HL-60/S4 (cell line): ENCODE data around the gene CCDC154.
"Not testable (repeated sequence)": the region's sequence is repeated elsewhere in the genome, so short reads cannot be mapped to it uniquely, and the experiment has no call there.

ENCODE experiments used
- in situ Hi-C: fragments of 300-500 bp; cut with MboI; formaldehyde crosslinking; loops from 2 replicates; pipeline ENCODE4 v1.14.3; 2022; ENCODE audit warnings: low sequenced_read_pairs

Gene CCDC154, protein sequence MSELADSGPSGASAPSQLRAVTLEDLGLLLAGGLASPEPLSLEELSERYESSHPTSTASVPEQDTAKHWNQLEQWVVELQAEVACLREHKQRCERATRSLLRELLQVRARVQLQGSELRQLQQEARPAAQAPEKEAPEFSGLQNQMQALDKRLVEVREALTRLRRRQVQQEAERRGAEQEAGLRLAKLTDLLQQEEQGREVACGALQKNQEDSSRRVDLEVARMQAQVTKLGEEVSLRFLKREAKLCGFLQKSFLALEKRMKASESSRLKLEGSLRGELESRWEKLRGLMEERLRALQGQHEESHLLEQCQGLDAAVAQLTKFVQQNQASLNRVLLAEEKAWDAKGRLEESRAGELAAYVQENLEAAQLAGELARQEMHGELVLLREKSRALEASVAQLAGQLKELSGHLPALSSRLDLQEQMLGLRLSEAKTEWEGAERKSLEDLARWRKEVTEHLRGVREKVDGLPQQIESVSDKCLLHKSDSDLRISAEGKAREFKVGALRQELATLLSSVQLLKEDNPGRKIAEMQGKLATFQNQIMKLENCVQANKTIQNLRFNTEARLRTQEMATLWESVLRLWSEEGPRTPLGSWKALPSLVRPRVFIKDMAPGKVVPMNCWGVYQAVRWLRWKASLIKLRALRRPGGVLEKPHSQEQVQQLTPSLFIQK

GRCh38 chr16:1443980-1444729 lies at the start of gene CCDC154:
Gene CCDC154, minus strand, starts transcription at chr16:1444556. Its CDS starts 234 bp downstream, at chr16:1444322.
- in situ Hi-C loops = no loop called here

GRCh38 chr16:1493746-1494094 lies 49.4 kb upstream of the CCDC154 start:
- in situ Hi-C loops = no loop called here

- in situ Hi-C loops = no loop called here
Measured at GRCh38 chr16:1492923-1493745, 48.8 kb upstream of the CCDC154 start, which contains the start of gene TELO2. Gene TELO2, plus strand, starts transcription at chr16:1493360. Its CDS starts 922 bp downstream, at chr16:1494282.

DNA sequence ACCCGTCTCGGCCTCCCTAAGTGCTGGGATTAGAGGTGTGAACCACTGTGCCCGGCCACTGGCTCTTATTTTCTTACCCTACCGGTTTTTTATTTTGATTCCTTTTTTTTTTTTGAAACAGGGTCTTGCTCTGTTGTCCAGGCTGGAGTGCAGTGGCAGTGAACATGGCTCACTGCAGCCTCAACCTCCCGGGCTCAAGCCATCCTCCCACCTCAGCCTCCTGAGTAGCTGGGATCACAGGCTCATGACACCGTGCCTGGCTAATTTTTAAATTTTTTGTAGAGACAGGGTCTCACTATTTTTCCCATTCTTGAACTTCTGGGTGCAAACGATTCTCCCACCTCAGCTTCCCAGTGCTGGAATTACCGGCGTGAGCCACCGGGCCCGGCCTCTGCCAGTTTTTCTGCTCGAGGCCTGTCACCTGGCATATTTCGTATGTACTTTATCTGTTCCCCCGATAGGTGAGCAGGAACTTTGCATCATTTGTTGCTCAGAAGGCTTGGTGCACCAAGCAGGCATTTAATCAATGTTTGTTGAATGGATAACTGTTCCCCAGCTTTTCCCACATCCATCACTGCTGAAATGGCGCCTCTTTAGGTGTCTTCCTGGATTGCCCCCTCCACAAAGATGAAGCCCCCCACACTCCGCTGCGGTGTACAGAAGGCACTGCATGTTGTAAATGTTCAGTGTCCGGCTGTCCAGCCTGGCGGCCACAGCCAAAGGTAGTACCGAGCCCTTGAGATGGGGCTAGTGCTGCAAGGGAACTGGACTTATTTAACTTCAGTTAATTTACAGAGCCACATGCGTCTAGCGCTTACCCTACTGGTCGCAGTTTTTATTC lies 47.9 kb upstream of the CCDC154 start:
- in situ Hi-C loops = no loop called here

DNA sequence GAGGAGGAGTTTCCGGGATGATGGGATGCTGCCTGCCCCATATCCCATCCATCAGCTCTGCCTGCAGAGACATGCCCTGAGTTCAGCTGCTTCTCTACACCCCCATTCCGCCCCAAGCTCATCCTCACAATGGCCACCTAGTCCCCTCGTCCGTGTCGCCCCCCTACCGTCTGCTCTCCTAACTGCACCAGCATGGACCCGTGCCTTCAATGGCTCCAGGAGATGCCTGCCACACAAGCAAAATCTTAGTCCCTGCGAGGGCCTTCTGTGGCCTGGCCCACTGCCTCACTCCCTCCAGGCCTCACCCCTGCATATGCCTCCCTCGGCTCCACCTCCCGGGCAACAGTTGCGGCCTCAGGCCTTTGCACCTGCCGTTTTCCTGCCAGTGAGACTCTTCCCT lies 47.0 kb upstream of the CCDC154 start:
- in situ Hi-C loops = no loop called here

DNA sequence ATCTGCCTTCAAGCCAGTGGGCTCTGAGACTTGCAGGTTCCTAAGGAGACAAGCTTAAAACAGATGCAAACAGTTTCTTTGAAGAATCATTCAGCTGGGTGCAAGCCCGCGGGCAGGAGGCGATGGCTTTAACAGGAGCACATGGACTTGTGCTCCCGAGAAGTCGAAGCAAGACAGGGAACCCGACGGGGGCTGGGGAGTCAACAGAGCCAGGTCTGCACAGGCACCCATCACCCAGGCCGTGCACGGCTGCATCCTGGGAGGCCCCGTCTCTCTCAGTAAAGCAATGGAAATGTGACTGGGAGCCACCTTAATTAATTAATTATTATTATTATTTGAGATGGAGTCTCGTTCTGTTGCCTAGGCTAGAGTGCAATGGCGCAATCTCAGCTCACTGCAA lies 44.7 kb upstream of the CCDC154 start:
- in situ Hi-C loops = no loop called here

DNA sequence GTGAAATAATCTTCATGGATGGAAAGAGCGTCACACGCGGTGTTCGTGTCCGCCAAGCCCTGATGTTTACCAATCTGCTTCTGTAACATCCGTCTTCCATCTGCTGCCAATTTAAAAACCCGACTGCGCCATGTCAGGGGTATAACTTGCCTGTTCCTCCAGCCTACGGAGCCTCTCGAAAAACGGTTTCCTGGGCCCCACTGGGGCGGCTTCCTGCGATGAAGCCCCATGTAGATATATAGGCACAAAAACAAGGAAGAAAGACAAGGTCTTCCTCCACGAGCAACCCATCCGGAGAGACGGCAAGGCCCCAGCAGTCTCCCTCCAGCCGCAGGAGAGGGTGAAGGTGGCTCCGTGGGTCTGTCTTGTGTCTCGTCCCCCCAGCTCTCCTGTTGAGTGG lies 44.3 kb upstream of the CCDC154 start, which contains the start of gene PTX4:
Gene PTX4 (minus strand): TSS at position 326 of the 400 bp plus-strand sequence. CDS start 35 bp downstream, at position 291.
- in situ Hi-C loops = no loop called here

GRCh38 chr16:1488054-1488601 lies 43.8 kb upstream of the CCDC154 start:
- in situ Hi-C loops = no loop called here

DNA sequence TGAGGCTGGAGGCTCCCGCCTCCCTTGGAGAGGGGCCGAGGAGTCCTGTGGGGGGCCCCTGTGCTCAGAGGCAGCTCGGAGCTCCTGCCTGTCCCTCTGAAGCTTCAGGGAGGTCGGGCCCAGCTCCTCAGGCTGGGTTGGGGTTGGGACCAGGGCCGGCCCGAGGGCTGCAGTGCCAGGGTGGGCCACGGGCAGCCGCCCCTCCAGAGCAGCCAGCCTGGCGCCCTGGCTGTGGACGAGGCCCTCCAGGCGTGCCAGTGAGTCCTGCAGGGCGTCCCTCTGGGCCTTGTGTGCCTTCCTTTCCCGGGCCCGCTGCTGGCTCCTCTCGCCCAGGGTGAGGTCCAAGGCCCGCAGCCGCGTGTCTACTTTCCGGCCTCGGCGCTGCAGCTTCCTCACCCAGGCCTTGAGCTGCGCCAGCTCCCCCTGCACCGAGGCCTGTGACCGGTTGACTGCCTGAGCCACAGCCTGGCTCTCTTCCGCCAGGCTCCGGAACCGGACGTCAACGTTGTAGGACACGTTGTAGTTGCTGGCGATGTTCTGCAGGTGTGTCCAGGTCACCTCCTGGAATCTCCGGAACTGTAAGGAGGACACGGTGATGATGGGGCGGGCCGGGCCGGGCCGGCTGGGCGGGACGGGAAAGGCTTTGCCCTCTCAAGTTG lies 43.2 kb upstream of the CCDC154 start:
- in situ Hi-C loops = no loop called here

DNA sequence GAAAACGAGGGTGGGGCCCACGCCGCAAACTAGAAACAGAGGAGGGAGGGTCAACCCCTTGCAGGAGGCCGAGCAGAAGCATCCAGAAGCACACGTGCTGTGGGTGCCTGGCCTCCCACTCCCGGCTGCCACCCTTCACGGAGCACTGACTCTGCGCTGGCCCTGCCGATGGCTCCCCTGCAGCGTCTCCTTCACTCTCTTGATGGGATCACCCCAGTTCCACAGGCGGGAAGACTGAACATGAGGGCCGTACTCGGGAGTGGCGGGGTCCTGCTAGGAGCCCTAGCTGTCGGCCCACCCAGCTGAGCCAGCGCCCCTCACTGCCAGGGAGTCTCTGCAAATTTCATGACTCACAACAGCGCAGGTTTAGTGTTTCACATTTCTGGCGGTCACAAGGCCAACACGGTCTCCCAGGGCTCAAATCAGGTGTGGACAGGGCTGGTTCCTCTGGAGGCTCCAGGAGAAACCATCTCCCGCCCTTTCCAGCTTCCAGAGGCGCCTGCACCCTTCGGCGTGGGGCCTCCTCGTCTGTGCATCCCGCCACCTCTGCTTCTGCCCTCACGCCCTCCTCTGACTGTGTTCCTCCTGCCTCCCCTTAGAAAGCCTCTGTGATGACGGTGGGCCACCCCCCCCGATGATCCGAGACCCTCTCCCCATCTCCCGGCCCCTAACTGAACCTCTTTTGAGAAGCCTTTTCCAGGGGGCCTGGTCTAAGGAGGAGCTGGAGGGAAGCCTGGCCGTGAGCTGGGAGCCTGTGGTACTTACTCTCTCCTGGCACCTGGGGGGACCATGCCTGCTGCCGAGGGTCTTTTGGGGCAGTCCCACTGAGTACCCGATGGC lies 42.4 kb upstream of the CCDC154 start:
- in situ Hi-C loops = no loop called here

- in situ Hi-C loops = no loop called here
Measured at GRCh38 chr16:1485847-1486496, 41.6 kb upstream of the CCDC154 start.

- in situ Hi-C loops = no loop called here
Measured at GRCh38 chr16:1481906-1482835, 37.8 kb upstream of the CCDC154 start.

GRCh38 chr16:1478937-1479336 lies 34.6 kb upstream of the CCDC154 start:
- in situ Hi-C loops = not testable (repeated sequence)

- in situ Hi-C loops = no loop called here
Measured at GRCh38 chr16:1477033-1477432, 32.7 kb upstream of the CCDC154 start.

GRCh38 chr16:1475552-1476114 lies 31.3 kb upstream of the CCDC154 start:
- in situ Hi-C loops = no loop called here
